Bronchus fibroblast of lung (primary cell): ENCODE measurements around the gene MPIG6B. TPM values are rescaled to one million over a fixed set of nuclear protein-coding genes. Genes with fewer than 3 reads are reported as not detected.

Source experiments
- total RNA-seq: library from RNA; depleted of rRNA; stranded (reverse); fragments of >200 nt; gene quantifications from 2 replicates; pipeline ENCODE4 v1.2.3, GENCODE V29; 2015

MPIG6B gene
- total RNA-seq = not detected in 2 replicates

GRCh38 chr6:31723245-31723979 is at the start of gene MPIG6B:
MPIG6B (plus strand) TSS chr6:31723373; CDS start chr6:31723384, 11 bp downstream.

GRCh38 chr6:31680226-31681134 is 42.7 kb upstream of the MPIG6B start, which contains the start of gene LY6G5C:
LY6G5C (minus strand) TSS chr6:31681067; CDS start chr6:31680373, 694 bp downstream.

GRCh38 chr6:31702819-31703716 is 20.1 kb upstream of the MPIG6B start, which contains the start of gene ABHD16A:
ABHD16A (minus strand) TSS chr6:31703324; CDS start chr6:31703281, 43 bp downstream.

GRCh38 chr6:31706599-31706998 is 16.6 kb upstream of the MPIG6B start, which contains the start of gene LY6G6F:
LY6G6F (plus strand) TSS chr6:31706866; CDS start chr6:31706907, 41 bp downstream.

GRCh38 chr6:31715022-31715958 is 7.9 kb upstream of the MPIG6B start, which contains the start of gene LY6G6D:
LY6G6D (plus strand) TSS chr6:31715348; CDS start chr6:31715356, 8 bp downstream.

GRCh38 chr6:31721351-31722020 is 1.7 kb upstream of the MPIG6B start, which contains the start of gene LY6G6C:
LY6G6C (minus strand) TSS chr6:31721746; CDS start chr6:31721679, 67 bp downstream.

GRCh38 chr6:31728767-31729514 is 5.8 kb downstream of the MPIG6B start, which contains the start of gene DDAH2:
DDAH2 (minus strand) TSS chr6:31729299; CDS start chr6:31729161, 138 bp downstream.

GRCh38 chr6:31736021-31736767 is 13.0 kb downstream of the MPIG6B start, which contains the start of gene CLIC1:
CLIC1 (minus strand) TSS chr6:31736530; CDS start chr6:31736300, 230 bp downstream.

GRCh38 chr6:31739639-31740396 is 16.6 kb downstream of the MPIG6B start, which contains the start of gene MSH5:
MSH5 (plus strand) TSS chr6:31740005; CDS start chr6:31740467, 462 bp downstream.

GRCh38 chr6:31762356-31762755 is 39.2 kb downstream of the MPIG6B start, which contains the start of gene SAPCD1:
SAPCD1 (plus strand) TSS chr6:31762656; CDS start chr6:31763055, 399 bp downstream.

Other genes with a start within 250 kb of the MPIG6B start
- gene MICB, start 225.2 kb upstream of the MPIG6B start, total RNA-seq = 22.4 and 24.2 TPM in 2 replicates
- not detected in 2 replicates for gene MCCD1, start 194.4 kb upstream of the MPIG6B start, total RNA-seq
- gene DDX39B, start 181.4 kb upstream of the MPIG6B start, total RNA-seq = 498 and 551 TPM in 2 replicates
- 1.2 and 2.7 TPM in 2 replicates for gene ATP6V1G2, start 176.8 kb upstream of the MPIG6B start, total RNA-seq
- 17.7 and 19.9 TPM in 2 replicates for gene NFKBIL1, start 175.8 kb upstream of the MPIG6B start, total RNA-seq
- gene LTA, start 151.1 kb upstream of the MPIG6B start, total RNA-seq = not detected in 2 replicates
- gene TNF, start 147.8 kb upstream of the MPIG6B start, total RNA-seq = not detected in 2 replicates
- gene LTB, start 140.9 kb upstream of the MPIG6B start, total RNA-seq = not detected in 2 replicates
- gene LST1, start 137.1 kb upstream of the MPIG6B start, total RNA-seq = not detected in 2 replicates
- not detected in 2 replicates for gene NCR3, start 130.4 kb upstream of the MPIG6B start, total RNA-seq
- 0.15 TPM in 1 of 2 replicates, not detected in the other for gene AIF1, start 108.1 kb upstream of the MPIG6B start, total RNA-seq
- gene PRRC2A, start 102.7 kb upstream of the MPIG6B start, total RNA-seq = 103 and 107 TPM in 2 replicates
- gene BAG6, start 70.7 kb upstream of the MPIG6B start, total RNA-seq = 265 and 271 TPM in 2 replicates
- gene APOM, start 67.5 kb upstream of the MPIG6B start, total RNA-seq = 2.9 and 3.6 TPM in 2 replicates
- 15.6 and 17.7 TPM in 2 replicates for gene C6orf47, start 62.6 kb upstream of the MPIG6B start, total RNA-seq
- 14.0 and 14.4 TPM in 2 replicates for gene GPANK1, start 58.4 kb upstream of the MPIG6B start, total RNA-seq
- gene CSNK2B, start 57.3 kb upstream of the MPIG6B start, total RNA-seq = 316 and 357 TPM in 2 replicates
- 0.84 and 1.3 TPM in 2 replicates for gene LY6G5B, start 53.4 kb upstream of the MPIG6B start, total RNA-seq
- 1.0 and 2.2 TPM in 2 replicates for gene LY6G5C, start 42.3 kb upstream of the MPIG6B start, total RNA-seq
- gene ABHD16A, start 20.0 kb upstream of the MPIG6B start, total RNA-seq = 23.5 and 25.1 TPM in 2 replicates
- not detected in 2 replicates for gene LY6G6F, start 16.5 kb upstream of the MPIG6B start, total RNA-seq
- gene LY6G6D, start 8.0 kb upstream of the MPIG6B start, total RNA-seq = not detected in 2 replicates
- gene LY6G6C, start 1.6 kb upstream of the MPIG6B start, total RNA-seq = not detected in 2 replicates
- 56.0 and 63.8 TPM in 2 replicates for gene DDAH2, start 5.9 kb downstream of the MPIG6B start, total RNA-seq
- gene CLIC1, start 13.2 kb downstream of the MPIG6B start, total RNA-seq = 974 and 1,027 TPM in 2 replicates
- 10.9 and 15.5 TPM in 2 replicates for gene MSH5, start 16.6 kb downstream of the MPIG6B start, total RNA-seq
- gene SAPCD1, start 39.3 kb downstream of the MPIG6B start, total RNA-seq = 3.2 and 5.8 TPM in 2 replicates
- gene VWA7, start 54.0 kb downstream of the MPIG6B start, total RNA-seq = 0.45 and 0.67 TPM in 2 replicates
- gene VARS1, start 72.4 kb downstream of the MPIG6B start, total RNA-seq = 90.6 and 111 TPM in 2 replicates
- gene LSM2, start 83.6 kb downstream of the MPIG6B start, total RNA-seq = 133 and 134 TPM in 2 replicates
- 0.30 and 0.50 TPM in 2 replicates for gene HSPA1L, start 91.9 kb downstream of the MPIG6B start, total RNA-seq
- 56.3 and 60.4 TPM in 2 replicates for gene HSPA1A, start 92.2 kb downstream of the MPIG6B start, total RNA-seq
- 112 and 118 TPM in 2 replicates for gene HSPA1B, start 104.4 kb downstream of the MPIG6B start, total RNA-seq
- gene NEU1, start 139.4 kb downstream of the MPIG6B start, total RNA-seq = 53.8 and 61.4 TPM in 2 replicates
- gene SLC44A4, start 155.6 kb downstream of the MPIG6B start, total RNA-seq = 0.45 TPM in 1 of 2 replicates, not detected in the other
- 38.7 and 39.8 TPM in 2 replicates for gene EHMT2, start 174.3 kb downstream of the MPIG6B start, total RNA-seq
- 3.0 and 3.3 TPM in 2 replicates for gene ZBTB12, start 178.7 kb downstream of the MPIG6B start, total RNA-seq
- 0.17 and 0.30 TPM in 2 replicates for gene C2, start 204.3 kb downstream of the MPIG6B start, total RNA-seq
- gene CFB, start 222.7 kb downstream of the MPIG6B start, total RNA-seq = 2.0 and 2.7 TPM in 2 replicates
- gene NELFE, start 235.6 kb downstream of the MPIG6B start, total RNA-seq = 142 and 144 TPM in 2 replicates
- gene SKIC2, start 235.8 kb downstream of the MPIG6B start, total RNA-seq = 44.4 and 46.7 TPM in 2 replicates
- 17.5 and 21.9 TPM in 2 replicates for gene DXO, start 248.8 kb downstream of the MPIG6B start, total RNA-seq